Adrenal gland (tissue), 5 donors: ENCODE measurements around the gene FCAR.
"Not testable (repeated sequence)": the region's sequence is repeated elsewhere in the genome, so short reads cannot be mapped to it uniquely, and the experiment has no call there.

Experiments
- CTCF ChIP-seq, 6 experiments: fragments of 450-650 bp in 4 of 6; fragments of 200-600 bp in 2 of 6; sonication (generic) in 1 of 6; IDR thresholded peaks; 1 replicate in 5 of 6; 2 replicates in 1 of 6; pipeline versions ENCODE4 v1.5.1 to v1.8.0; 2016 to 2021; ENCODE audit warnings: antibody characterized with exemption in 6 of 6, mild to moderate bottlenecking in 2 of 6, moderate library complexity in 1 of 6
- POLR2A ChIP-seq, 2 donors: fragments of 450-650 bp; IDR thresholded peaks; one replicate each; pipeline ENCODE4 v1.6.1; 2017; ENCODE audit warnings: antibody characterized with exemption in 2 of 2, mild to moderate bottlenecking in 2 of 2, moderate library complexity in 1 of 2
- donor health status: DM: no; HTN: no; CAD: no.

DNA sequence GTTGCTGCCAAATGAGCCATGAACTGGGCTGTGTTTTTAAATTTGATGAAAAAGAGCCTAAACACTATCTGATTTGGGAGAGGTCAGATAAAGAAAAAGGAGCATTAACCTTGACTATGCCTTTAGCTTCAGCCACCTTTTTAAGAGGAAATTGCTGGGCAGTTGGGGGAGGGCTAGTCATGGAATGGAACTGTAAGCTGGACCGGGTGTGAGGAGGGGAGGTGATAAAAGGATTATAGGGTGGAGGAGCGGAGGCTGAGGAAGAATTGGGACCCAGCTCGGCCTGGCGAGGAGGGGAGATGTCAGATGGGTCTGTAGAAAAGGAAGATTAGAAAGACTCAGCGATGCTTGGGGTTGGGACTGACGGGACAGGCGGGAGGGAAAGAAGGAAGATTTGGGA is 24.6 kb downstream of the FCAR start:
- TF ChIP-seq CTCF, POLR2A (IDR thresholded peaks at IDR 0.05): not testable (repeated sequence)
